ENCODE results near the gene ID2. TPM values are rescaled to one million over a fixed set of nuclear protein-coding genes. Genes with fewer than 3 reads are reported as not detected.

Gene ID2
- polyA plus RNA-seq, 3 donors: 282 to 2,821 (median 295) TPM

GRCh38 chr2:8719528-8719927 is 37.7 kb downstream of the ID2 start:
- Mint-ChIP-seq H3K27me3 (ENCODE audit: low read depth in 3 of 3) (no peaks in the 10 kb centered on the region), H3K36me3 (no peaks in the 10 kb centered on the region), H3K9me3 (peaks cover 7 to 23% (median 13%) of the 10 kb centered on the region in 7 donors), H3K4me1 (no peaks in the 10 kb centered on the region), H3K4me3 (no peak overlapping the region), H3K27ac (no peak overlapping the region)
- Histone ChIP-seq H2AFZ (ENCODE audit: insufficient read depth, low read depth, low read length, poor library complexity, severe bottlenecking) (no peak overlapping the region), H3K9me3 (replicated peaks in 1 of 2; ENCODE audit: control insufficient read depth in 1 of 2, insufficient read depth in 1 of 2, low read length in 2 of 2) (peaks cover 13 to 17% of the 10 kb centered on the region in 2 donors), H3K4me3 (replicated peaks in 1 of 3; ENCODE audit: low read depth in 2 of 3, low read length in 3 of 3) (no peak overlapping the region), H3K9ac (ENCODE audit: insufficient read depth, low read length, poor library complexity, severe bottlenecking) (no peak overlapping the region), H3K79me2 (ENCODE audit: insufficient read depth, low read length) (no peaks in the 10 kb centered on the region), H3K4me2 (replicated peaks; ENCODE audit: extremely low read depth, low read length, poor library complexity, severe bottlenecking) (no peak overlapping the region), H4K20me1 (ENCODE audit: insufficient read depth, low read length) (no peaks in the 10 kb centered on the region), H3K36me3 (replicated peaks in 1 of 2; ENCODE audit: control insufficient read depth in 1 of 2, insufficient read depth in 2 of 2, low read length in 2 of 2) (no peaks in the 10 kb centered on the region), H3K27me3 (ENCODE audit: control insufficient read depth in 2 of 2, insufficient read depth in 2 of 2, low read length in 2 of 2) (no peaks in the 10 kb centered on the region), H3K27ac (ENCODE audit: low read depth in 1 of 2, low read length in 2 of 2) (no peak overlapping the region), H3K4me1 (ENCODE audit: control insufficient read depth in 1 of 2, insufficient read depth in 2 of 2, low read length in 2 of 2) (no peaks in the 10 kb centered on the region)
- WGBS (ENCODE audit: insufficient coverage): no CpG with 5 or more reads among the region's 3 CpGs
- TF ChIP-seq, protein P1, sequence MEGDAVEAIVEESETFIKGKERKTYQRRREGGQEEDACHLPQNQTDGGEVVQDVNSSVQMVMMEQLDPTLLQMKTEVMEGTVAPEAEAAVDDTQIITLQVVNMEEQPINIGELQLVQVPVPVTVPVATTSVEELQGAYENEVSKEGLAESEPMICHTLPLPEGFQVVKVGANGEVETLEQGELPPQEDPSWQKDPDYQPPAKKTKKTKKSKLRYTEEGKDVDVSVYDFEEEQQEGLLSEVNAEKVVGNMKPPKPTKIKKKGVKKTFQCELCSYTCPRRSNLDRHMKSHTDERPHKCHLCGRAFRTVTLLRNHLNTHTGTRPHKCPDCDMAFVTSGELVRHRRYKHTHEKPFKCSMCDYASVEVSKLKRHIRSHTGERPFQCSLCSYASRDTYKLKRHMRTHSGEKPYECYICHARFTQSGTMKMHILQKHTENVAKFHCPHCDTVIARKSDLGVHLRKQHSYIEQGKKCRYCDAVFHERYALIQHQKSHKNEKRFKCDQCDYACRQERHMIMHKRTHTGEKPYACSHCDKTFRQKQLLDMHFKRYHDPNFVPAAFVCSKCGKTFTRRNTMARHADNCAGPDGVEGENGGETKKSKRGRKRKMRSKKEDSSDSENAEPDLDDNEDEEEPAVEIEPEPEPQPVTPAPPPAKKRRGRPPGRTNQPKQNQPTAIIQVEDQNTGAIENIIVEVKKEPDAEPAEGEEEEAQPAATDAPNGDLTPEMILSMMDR (IDR thresholded peaks at IDR 0.05): no peak
- no peak for DNase-seq
- intact Hi-C loops (cut with micrococcal nuclease): no loop called here

- intact Hi-C loops (cut with micrococcal nuclease): no loop called here
- H3K4me1 ChIP-seq (ENCODE audit: control insufficient read depth in 1 of 2, insufficient read depth in 2 of 2, low read length in 2 of 2): no peaks in the 10 kb centered on the region
- WGBS (ENCODE audit: insufficient coverage): no CpG with 5 or more reads among the region's 3 CpGs
- no peaks in the 10 kb centered on the region for H3K27me3 ChIP-seq (ENCODE audit: control insufficient read depth in 2 of 2, insufficient read depth in 2 of 2, low read length in 2 of 2)
- H3K36me3 ChIP-seq (replicated peaks in 1 of 2; ENCODE audit: control insufficient read depth in 1 of 2, insufficient read depth in 2 of 2, low read length in 2 of 2): no peaks in the 10 kb centered on the region
- peaks cover 5 to 15% (median 7%) of the 10 kb centered on the region in 7 donors for H3K9me3 Mint-ChIP-seq
- no peak overlapping the region for H3K9ac ChIP-seq (ENCODE audit: insufficient read depth, low read length, poor library complexity, severe bottlenecking)
- no peaks in the 10 kb centered on the region for H3K79me2 ChIP-seq (ENCODE audit: insufficient read depth, low read length)
- H4K20me1 ChIP-seq (ENCODE audit: insufficient read depth, low read length): no peaks in the 10 kb centered on the region
- H3K27me3 Mint-ChIP-seq (ENCODE audit: low read depth in 3 of 3): no peaks in the 10 kb centered on the region
- peaks cover 8 to 9% of the 10 kb centered on the region in 2 donors for H3K9me3 ChIP-seq (replicated peaks in 1 of 2; ENCODE audit: control insufficient read depth in 1 of 2, insufficient read depth in 1 of 2, low read length in 2 of 2)
- TF ChIP-seq, protein P1 (IDR thresholded peaks at IDR 0.05): no peak
- no peak for DNase-seq
- no peak overlapping the region for H3K4me3 Mint-ChIP-seq
- H2AFZ ChIP-seq (ENCODE audit: insufficient read depth, low read depth, low read length, poor library complexity, severe bottlenecking): no peak overlapping the region
- no peak overlapping the region for H3K4me2 ChIP-seq (replicated peaks; ENCODE audit: extremely low read depth, low read length, poor library complexity, severe bottlenecking)
- no peak overlapping the region for H3K27ac Mint-ChIP-seq
- H3K4me3 ChIP-seq (replicated peaks in 1 of 3; ENCODE audit: low read depth in 2 of 3, low read length in 3 of 3): no peak overlapping the region
- no peaks in the 10 kb centered on the region for H3K4me1 Mint-ChIP-seq
- peaks cover 3 to 4% of the 10 kb centered on the region in 2 donors for H3K36me3 Mint-ChIP-seq
- H3K27ac ChIP-seq (ENCODE audit: low read depth in 1 of 2, low read length in 2 of 2): no peak overlapping the region
Measured at GRCh38 chr2:8720741-8721140, 38.9 kb downstream of the ID2 start.

All from CD14-positive monocyte (primary cell).